Measurements from ENCODE around the gene GRIK1. TPM values are rescaled to one million over a fixed set of nuclear protein-coding genes. Genes with fewer than 3 reads are reported as not detected.

GRIK1 gene
- total RNA-seq, 2 donors from 2014 or later: 0.36 TPM; not detected in 1

GRCh38 chr21:29529139-29529538 is 410.7 kb downstream of the GRIK1 start:
- Histone ChIP-seq H3K27me3 (replicated peaks; ENCODE audit: insufficient read depth) (no peaks in the 10 kb centered on the region), H3K4me1 (replicated peaks) (no peaks in the 10 kb centered on the region), H3K36me3 (no peaks in the 10 kb centered on the region), H3K9me3 (no peaks in the 10 kb centered on the region), H3K27ac (no peak overlapping the region), H3K4me3 (no peak overlapping the region)
- intact Hi-C loops (cut with DNase I): no loop called here
- DNase-seq (ENCODE audit: low spot score): no peak
- TF ChIP-seq POLR2AphosphoS5 (IDR thresholded peaks at IDR 0.05) (no peak), POLR2A (IDR thresholded peaks at IDR 0.05) (no peak)
- 98% methylated on average over 4 of the region's 4 CpGs for WGBS

DNA sequence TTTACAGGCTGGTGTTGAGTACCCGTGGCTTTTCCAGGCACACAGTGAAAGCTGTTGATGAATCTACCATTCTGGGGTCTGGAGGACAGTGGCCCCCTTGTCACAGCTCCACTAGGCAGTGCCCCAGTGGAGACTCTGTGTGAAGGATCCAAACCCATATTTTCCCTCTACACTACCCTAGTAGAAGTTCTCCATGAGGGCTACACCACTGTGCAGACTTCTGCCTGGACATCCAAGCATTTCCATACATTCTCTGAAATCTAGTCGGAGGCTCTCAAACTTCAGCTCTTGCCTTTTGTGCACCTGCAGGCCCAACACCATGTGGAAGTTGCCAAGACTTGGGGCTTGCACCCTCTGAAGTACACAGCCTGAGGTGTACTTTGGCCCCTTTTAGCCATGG is 413.3 kb downstream of the GRIK1 start:
- Histone ChIP-seq H3K4me1 (replicated peaks) (no peaks in the 10 kb centered on the region), H3K36me3 (no peaks in the 10 kb centered on the region), H3K27me3 (replicated peaks; ENCODE audit: insufficient read depth) (no peaks in the 10 kb centered on the region), H3K9me3 (no peaks in the 10 kb centered on the region), H3K27ac (no peak overlapping the region), H3K4me3 (no peak overlapping the region)
- DNase-seq (ENCODE audit: low spot score): no peak
- WGBS: 89% methylated on average over 2 of the region's 2 CpGs
- intact Hi-C loops (cut with DNase I): no loop called here
- TF ChIP-seq POLR2AphosphoS5 (IDR thresholded peaks at IDR 0.05) (no peak), POLR2A (IDR thresholded peaks at IDR 0.05) (no peak), CTCF (IDR thresholded peaks at IDR 0.05) (no peak)

- no peak for DNase-seq (ENCODE audit: low spot score)
- Histone ChIP-seq H3K27ac (no peak overlapping the region), H3K4me3 (no peak overlapping the region), H3K4me1 (replicated peaks) (no peaks in the 10 kb centered on the region), H3K9me3 (no peaks in the 10 kb centered on the region), H3K27me3 (replicated peaks; ENCODE audit: insufficient read depth) (no peaks in the 10 kb centered on the region), H3K36me3 (no peaks in the 10 kb centered on the region)
- TF ChIP-seq POLR2A (IDR thresholded peaks at IDR 0.05): no peak
- no peak for TF ChIP-seq POLR2AphosphoS5 (IDR thresholded peaks at IDR 0.05)
- TF ChIP-seq CTCF (IDR thresholded peaks at IDR 0.05): no peak
- WGBS: 46% methylated on average over 1 of the region's 1 CpG
- intact Hi-C loops (cut with DNase I): no loop called here
Observed at GRCh38 chr21:29524055-29524454, 415.7 kb downstream of the GRIK1 start.

- no peak for TF ChIP-seq CTCF (IDR thresholded peaks at IDR 0.05)
- peak; percentile 89 for TF ChIP-seq POLR2AphosphoS5 (IDR thresholded peaks at IDR 0.05)
- no peak for TF ChIP-seq POLR2A (IDR thresholded peaks at IDR 0.05)
- intact Hi-C loops (cut with DNase I): no loop called here
- Histone ChIP-seq H3K27me3 (replicated peaks; ENCODE audit: insufficient read depth) (no peaks in the 10 kb centered on the region), H3K4me1 (replicated peaks) (no peaks in the 10 kb centered on the region), H3K27ac (no peak overlapping the region), H3K9me3 (no peaks in the 10 kb centered on the region), H3K4me3 (no peak overlapping the region), H3K36me3 (no peaks in the 10 kb centered on the region)
- WGBS: 8% methylated on average over 1 of the region's 1 CpG
- peak; percentile 69 for DNase-seq (ENCODE audit: low spot score)
Observed at GRCh38 chr21:29523646-29524045, 416.1 kb downstream of the GRIK1 start.

- TF ChIP-seq POLR2A (IDR thresholded peaks at IDR 0.05) (no peak), POLR2AphosphoS5 (IDR thresholded peaks at IDR 0.05) (no peak), CTCF (IDR thresholded peaks at IDR 0.05) (no peak)
- DNase-seq (ENCODE audit: low spot score): no peak
- WGBS: 81% methylated on average over 1 of the region's 1 CpG
- Histone ChIP-seq H3K36me3 (no peaks in the 10 kb centered on the region), H3K27me3 (replicated peaks; ENCODE audit: insufficient read depth) (no peaks in the 10 kb centered on the region), H3K9me3 (no peaks in the 10 kb centered on the region), H3K4me3 (no peak overlapping the region), H3K27ac (no peak overlapping the region), H3K4me1 (replicated peaks) (no peaks in the 10 kb centered on the region)
- intact Hi-C loops (cut with DNase I): no loop called here
Observed at GRCh38 chr21:29521872-29522271, 417.9 kb downstream of the GRIK1 start.

Data from prostate gland (tissue), 2 donors.